Transverse colon (tissue), 4 donors: ENCODE measurements around the gene PKMYT1. TPM values are rescaled to one million over a fixed set of nuclear protein-coding genes. Genes with fewer than 3 reads are reported as not detected.

Experiments used
- DNase-seq: peaks from one replicate; pipeline ENCODE4 v3.0.0-alpha.2; 2019
- H3K27ac ChIP-seq, 4 donors: fragments of 200-600 bp; sonication (generic); 2 replicates each; pipeline ENCODE4 v1.5.1; 2016 to 2018; ENCODE audit warnings: inconsistent platforms in 4 of 4
- H3K27me3 ChIP-seq: fragments of 200-600 bp; sonication (generic); 2 replicates; pipeline ENCODE4 v1.5.1; 2017; ENCODE audit warnings: inconsistent platforms
- H3K36me3 ChIP-seq, 4 donors: fragments of 200-600 bp; sonication (generic); 2 replicates each; pipeline ENCODE4 v1.5.1; 2017 to 2019; ENCODE audit warnings: inconsistent platforms in 4 of 4
- H3K4me1 ChIP-seq, 4 donors: fragments of 200-600 bp; sonication (generic); 2 replicates each; pipeline ENCODE4 v1.5.1; 2017 to 2020; ENCODE audit warnings: inconsistent platforms in 4 of 4
- H3K4me3 ChIP-seq, 4 donors: fragments of 200-600 bp; sonication (generic); 1 replicate in 1 of 4; 2 replicates in 3 of 4; pipeline versions ENCODE4 v1.5.1 to v1.6.1; 2017 to 2019; ENCODE audit warnings: inconsistent platforms in 4 of 4
- H3K9me3 ChIP-seq, 2 donors: fragments of 200-600 bp; sonication (generic); 2 replicates each; pipeline ENCODE4 v1.5.1; 2017 to 2019; ENCODE audit warnings: inconsistent platforms in 2 of 2
- EP300 ChIP-seq: sonication (generic); formaldehyde crosslinking; IDR thresholded peaks from one replicate; pipeline ENCODE4 v1.6.1; 2017; ENCODE audit warnings: antibody characterized with exemption, low read depth
- POLR2A ChIP-seq: fragments of 450-650 bp; IDR thresholded peaks from one replicate; pipeline ENCODE4 v1.6.1; 2016; ENCODE audit warnings: antibody characterized with exemption, mild to moderate bottlenecking, moderate library complexity
- POLR2AphosphoS5 ChIP-seq, 3 donors: sonication (generic); formaldehyde crosslinking; IDR thresholded peaks; one replicate each; pipeline ENCODE4 v1.6.1; 2016; ENCODE audit warnings: antibody characterized with exemption in 3 of 3
- WGBS, 2 donors: methylation state at CpG; one replicate each; pipeline ENCODE4 v1.1.5; 2018; ENCODE audit warnings: low coverage in 1 of 2; 5-methylcytosine and 5-hydroxymethylcytosine counted together
- in situ Hi-C, 4 donors: fragments of 200-750 bp; cut with MboI; loops; one replicate each; pipeline versions ENCODE4 v1.15.0 to v1.15.1; 2017; ENCODE audit warnings: low sequenced_read_pairs in 3 of 4, low pct_ligation_motif_present in 1 of 4, low pct_unique_long_range_greater_than_20kb in 1 of 4
- intact Hi-C: fragments of 100-400 bp; cut with DNase I; formaldehyde crosslinking; loops from one replicate; pipeline ENCODE4 v1.15.1; 2023; ENCODE audit warnings: low total_unique reads
- total RNA-seq, 4 donors: library from RNA; depleted of rRNA; stranded (reverse); fragments of >200 nt; gene quantifications; one replicate each; pipeline ENCODE4 v1.1.0, GENCODE V29; 2016
- TF ChIP-seq, protein P1 (sequence below), 5 experiments: fragments of 200-600 bp in 3 of 5; fragments of 450-650 bp in 2 of 5; sonication (generic) in 3 of 5; IDR thresholded peaks; 1 replicate in 2 of 5; 2 replicates in 3 of 5; pipeline ENCODE4 v1.5.1; 2016 to 2017; ENCODE audit warnings: antibody characterized with exemption in 5 of 5, inconsistent platforms in 3 of 5, mild to moderate bottlenecking in 2 of 5, moderate library complexity in 1 of 5

Gene PKMYT1
- total RNA-seq, 4 donors from 2014 or later = 0.55 to 3.6 (median 3.0) TPM; not detected in 1

DNA sequence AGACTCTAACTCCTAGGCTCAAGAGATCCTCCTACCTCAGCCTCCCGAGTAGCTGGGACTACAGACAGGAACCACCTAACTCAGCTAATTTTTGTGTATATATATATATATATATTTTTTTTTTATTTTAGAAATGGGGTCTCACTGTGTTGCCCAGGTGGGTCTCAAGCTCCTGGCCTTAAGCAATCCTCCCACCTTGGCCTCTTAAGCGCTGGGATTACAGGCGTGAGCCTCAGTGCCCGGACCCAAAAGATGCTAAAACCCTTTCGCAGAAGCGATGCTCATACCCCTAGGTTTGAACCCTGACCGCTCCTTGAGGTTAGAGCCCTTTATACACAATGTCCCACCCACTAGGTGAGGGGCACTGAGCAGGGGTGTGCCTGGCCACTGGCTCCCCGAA lies 30.3 kb upstream of the PKMYT1 start:
- intact Hi-C loops (no loop called here), in situ Hi-C loops (no loop called here)
- Histone ChIP-seq H3K36me3 (no peaks in the 10 kb centered on the region), H3K4me3 (no peak overlapping the region), H3K9me3 (no peaks in the 10 kb centered on the region), H3K4me1 (peaks cover 14 to 50% (median 28%) of the 10 kb centered on the region in 4 donors), H3K27me3 (peaks cover 72% of the 10 kb centered on the region), H3K27ac (no peak overlapping the region)
- TF ChIP-seq, protein P1, sequence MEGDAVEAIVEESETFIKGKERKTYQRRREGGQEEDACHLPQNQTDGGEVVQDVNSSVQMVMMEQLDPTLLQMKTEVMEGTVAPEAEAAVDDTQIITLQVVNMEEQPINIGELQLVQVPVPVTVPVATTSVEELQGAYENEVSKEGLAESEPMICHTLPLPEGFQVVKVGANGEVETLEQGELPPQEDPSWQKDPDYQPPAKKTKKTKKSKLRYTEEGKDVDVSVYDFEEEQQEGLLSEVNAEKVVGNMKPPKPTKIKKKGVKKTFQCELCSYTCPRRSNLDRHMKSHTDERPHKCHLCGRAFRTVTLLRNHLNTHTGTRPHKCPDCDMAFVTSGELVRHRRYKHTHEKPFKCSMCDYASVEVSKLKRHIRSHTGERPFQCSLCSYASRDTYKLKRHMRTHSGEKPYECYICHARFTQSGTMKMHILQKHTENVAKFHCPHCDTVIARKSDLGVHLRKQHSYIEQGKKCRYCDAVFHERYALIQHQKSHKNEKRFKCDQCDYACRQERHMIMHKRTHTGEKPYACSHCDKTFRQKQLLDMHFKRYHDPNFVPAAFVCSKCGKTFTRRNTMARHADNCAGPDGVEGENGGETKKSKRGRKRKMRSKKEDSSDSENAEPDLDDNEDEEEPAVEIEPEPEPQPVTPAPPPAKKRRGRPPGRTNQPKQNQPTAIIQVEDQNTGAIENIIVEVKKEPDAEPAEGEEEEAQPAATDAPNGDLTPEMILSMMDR (IDR thresholded peaks at IDR 0.05) = no peak
- TF ChIP-seq POLR2AphosphoS5 (IDR thresholded peaks at IDR 0.05) (no peak), POLR2A (no peak), EP300 (no peak)
- DNase-seq = no peak
- WGBS, 2 donors = 89% methylated on average over 8 of the region's 8 CpGs; no CpG with 5 or more reads in 1 of the 2 donors

DNA sequence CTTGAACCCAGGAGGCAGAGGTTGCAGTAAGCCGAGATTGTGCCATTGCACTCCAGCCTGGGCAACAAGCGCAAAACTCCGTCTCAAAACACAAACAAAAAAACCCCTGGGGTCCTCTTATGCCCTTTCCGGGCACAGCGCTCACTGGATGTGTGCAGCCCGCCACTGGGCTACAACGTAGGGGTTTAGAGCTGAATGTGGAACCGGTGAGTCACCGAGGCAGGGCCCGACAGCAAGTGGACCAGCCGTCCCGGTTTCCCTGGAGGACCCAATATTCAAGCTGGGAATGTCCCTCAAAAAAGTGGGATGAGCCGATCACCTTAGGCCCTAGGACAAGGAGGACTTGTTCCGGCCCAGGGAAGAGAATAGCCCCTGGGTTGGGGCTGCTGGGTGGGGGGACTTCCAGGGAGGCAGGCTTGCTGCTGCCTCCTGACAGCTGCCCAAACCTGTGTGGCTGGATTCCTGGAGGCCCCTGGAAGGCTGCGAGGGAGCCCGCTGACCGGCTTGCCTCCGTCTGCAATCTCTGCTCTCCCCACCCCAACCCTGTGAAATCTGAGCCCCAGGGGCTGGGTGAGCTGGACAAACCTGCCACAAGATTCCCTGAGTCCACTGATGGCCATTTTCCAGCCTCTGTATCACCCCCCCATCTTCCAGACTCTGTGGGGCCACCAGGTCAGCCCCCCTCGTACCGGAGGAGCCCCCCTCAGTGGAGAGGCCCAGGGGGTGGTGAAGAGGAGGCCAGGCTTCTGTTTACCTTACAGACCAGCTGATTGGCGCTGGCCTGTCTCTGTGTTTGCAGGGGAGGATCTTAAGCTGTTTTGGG lies 29.5 kb upstream of the PKMYT1 start:
- intact Hi-C loops (no loop called here), in situ Hi-C loops (no loop called here)
- TF ChIP-seq POLR2AphosphoS5 (IDR thresholded peaks at IDR 0.05) (no peak), EP300 (no peak), POLR2A (no peak)
- TF ChIP-seq, protein P1 (IDR thresholded peaks at IDR 0.05) = no peak
- H3K4me3 ChIP-seq = no peak overlapping the region
- H3K27ac ChIP-seq = no peak overlapping the region
- peaks cover 14 to 53% (median 30%) of the 10 kb centered on the region in 4 donors for H3K4me1 ChIP-seq
- H3K27me3 ChIP-seq = peaks cover 76% of the 10 kb centered on the region
- H3K9me3 ChIP-seq = no peaks in the 10 kb centered on the region
- peak; percentile 49 for DNase-seq
- WGBS, 2 donors = 55% methylated on average over 21 of the region's 21 CpGs; no CpG with 5 or more reads in 1 of the 2 donors
- no peaks in the 10 kb centered on the region for H3K36me3 ChIP-seq

DNA sequence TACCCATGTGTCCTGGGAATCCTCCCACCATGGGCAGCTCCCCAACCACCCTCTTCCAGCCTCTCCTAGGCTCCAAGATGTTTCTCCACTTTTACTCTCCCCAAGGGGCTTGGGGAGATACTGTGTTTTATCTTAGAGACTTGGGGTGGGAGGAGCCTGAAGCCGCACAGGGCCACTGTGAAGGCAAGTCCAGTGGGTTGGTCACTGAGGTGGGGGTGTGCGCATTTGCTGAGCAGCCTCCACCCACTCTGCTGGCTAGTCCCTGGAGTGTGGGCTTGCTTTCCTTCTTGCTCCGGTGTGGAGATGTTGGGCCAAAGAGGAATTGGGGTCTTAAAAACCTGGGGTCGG lies 28.4 kb upstream of the PKMYT1 start:
- WGBS, 2 donors = 78% methylated on average over 4 of the region's 4 CpGs; no CpG with 5 or more reads in 1 of the 2 donors
- Histone ChIP-seq H3K27ac (peak overlapping the region in 2 of 4 donors; percentile 85 to 91), H3K36me3 (no peaks in the 10 kb centered on the region), H3K4me3 (no peak overlapping the region), H3K27me3 (peaks cover 68% of the 10 kb centered on the region), H3K9me3 (no peaks in the 10 kb centered on the region), H3K4me1 (peaks cover 14 to 54% (median 30%) of the 10 kb centered on the region in 4 donors)
- intact Hi-C loops (no loop called here), in situ Hi-C loops (no loop called here)
- DNase-seq = no peak
- no peak for TF ChIP-seq POLR2AphosphoS5 (IDR thresholded peaks at IDR 0.05)
- TF ChIP-seq, protein P1 (IDR thresholded peaks at IDR 0.05) = no peak
- TF ChIP-seq EP300 = no peak
- no peak for TF ChIP-seq POLR2A

DNA sequence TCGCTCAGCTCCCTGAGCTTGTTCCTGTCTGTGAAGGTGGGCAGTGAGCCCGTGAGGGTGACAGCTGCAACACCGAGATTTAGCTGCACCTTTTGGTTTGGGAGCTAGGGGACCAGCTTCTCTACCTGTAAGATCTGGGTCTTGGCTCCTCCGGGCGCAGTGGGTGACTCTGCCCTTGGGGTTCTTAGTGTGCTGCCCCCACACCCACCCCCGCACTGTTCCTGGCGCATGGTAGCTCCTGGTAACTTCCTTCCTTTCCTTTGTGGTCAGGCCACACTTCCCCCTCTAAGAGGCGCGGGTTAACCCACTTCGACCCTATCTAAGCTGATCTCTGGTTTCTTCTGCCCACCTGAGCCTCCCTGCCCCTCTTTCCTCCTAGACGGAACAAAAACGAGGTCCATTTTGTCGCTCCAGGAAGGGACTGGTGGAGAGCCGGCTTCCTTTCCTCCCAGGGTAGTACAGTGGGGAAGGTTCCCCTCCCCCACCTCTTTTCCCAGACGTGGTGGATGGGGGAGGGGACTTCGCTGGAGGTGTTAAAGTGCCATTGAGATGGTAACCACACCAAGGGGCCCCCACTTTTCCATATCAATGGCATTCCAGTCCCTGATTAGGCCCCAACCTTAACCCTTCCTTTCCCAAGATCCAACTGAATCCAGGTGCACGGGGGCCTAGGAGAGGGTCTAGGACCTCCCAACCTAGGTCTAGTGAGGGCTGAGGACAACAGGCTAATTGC lies 27.9 kb upstream of the PKMYT1 start:
- no peak for TF ChIP-seq POLR2AphosphoS5 (IDR thresholded peaks at IDR 0.05)
- Histone ChIP-seq H3K27me3 (peaks cover 67% of the 10 kb centered on the region), H3K27ac (peak overlapping the region; percentile 68 to 91 (median 80)), H3K4me1 (peaks cover 14 to 58% (median 32%) of the 10 kb centered on the region in 4 donors), H3K36me3 (no peaks in the 10 kb centered on the region), H3K4me3 (no peak overlapping the region), H3K9me3 (no peaks in the 10 kb centered on the region)
- intact Hi-C loops (no loop called here), in situ Hi-C loops (no loop called here)
- WGBS, 2 donors = 17 to 18% methylated on average over 1 to 17 of the region's 17 CpGs
- no peak for DNase-seq
